HG03025 (cell line): ENCODE measurements around the gene RCE1.

Experiments used
- ATAC-seq: cut with Tn5 transposase; IDR thresholded peaks from one replicate; pipeline ENCODE4 v1.9.1; 2021; ENCODE audit warnings: mild to moderate bottlenecking, moderate library complexity; ENCODE audit not compliant: unreplicated experiment, low FRiP score

Gene RCE1

GRCh38 chr11:66882561-66883015 lies 39.3 kb downstream of the RCE1 start:
- ATAC-seq = no peak

GRCh38 chr11:66883016-66883965 lies 40.0 kb downstream of the RCE1 start:
- no peak for ATAC-seq

- ATAC-seq = no peak
Measured at GRCh38 chr11:66884443-66884842, 41.2 kb downstream of the RCE1 start.

- ATAC-seq = no peak
Measured at GRCh38 chr11:66885469-66885868, 42.2 kb downstream of the RCE1 start.

GRCh38 chr11:66885950-66886440 lies 42.8 kb downstream of the RCE1 start:
- no peak for ATAC-seq

- no peak for ATAC-seq
Measured at GRCh38 chr11:66886671-66887221, 43.5 kb downstream of the RCE1 start.

GRCh38 chr11:66887526-66887925 lies 44.3 kb downstream of the RCE1 start:
- ATAC-seq = no peak

- ATAC-seq = no peak
Measured at GRCh38 chr11:66888282-66888681, 45.0 kb downstream of the RCE1 start.

- ATAC-seq = no peak
Measured at GRCh38 chr11:66889960-66890359, 46.7 kb downstream of the RCE1 start.

GRCh38 chr11:66891851-66892660 lies 48.8 kb downstream of the RCE1 start:
- no peak for ATAC-seq

- no peak for ATAC-seq
Measured at GRCh38 chr11:66892911-66893310, 49.7 kb downstream of the RCE1 start.

GRCh38 chr11:66894141-66894540 lies 50.9 kb downstream of the RCE1 start:
- ATAC-seq = no peak
